Measurements from ENCODE around the gene ANKS1B. TPM values are rescaled to one million over a fixed set of nuclear protein-coding genes. Genes with fewer than 3 reads are reported as not detected.
"Not testable (repeated sequence)": the region's sequence is repeated elsewhere in the genome, so short reads cannot be mapped to it uniquely, and the experiment has no call there.

Gene ANKS1B
- total RNA-seq, 4 donors from 2014 or later: 0.88 to 10.7 (median 4.4) TPM

GRCh38 chr12:100020370-100020769 lies 35.6 kb upstream of the ANKS1B start:
- Histone ChIP-seq H3K36me3 (no peaks in the 10 kb centered on the region), H3K27ac (no peak overlapping the region), H3K4me1 (no peaks in the 10 kb centered on the region), H3K27me3 (no peaks in the 10 kb centered on the region), H3K9me3 (no peaks in the 10 kb centered on the region), H3K4me3 (no peak overlapping the region)
- no peak for DNase-seq
- TF ChIP-seq POLR2A (IDR thresholded peaks at IDR 0.05) (no peak), CTCF (IDR thresholded peaks at IDR 0.05) (no peak)

GRCh38 chr12:100017056-100017455 lies 32.3 kb upstream of the ANKS1B start:
- Histone ChIP-seq H3K4me1 (no peaks in the 10 kb centered on the region), H3K9me3 (no peaks in the 10 kb centered on the region), H3K4me3 (no peak overlapping the region), H3K27me3 (no peaks in the 10 kb centered on the region), H3K27ac (no peak overlapping the region), H3K36me3 (no peaks in the 10 kb centered on the region)
- no peak for DNase-seq
- no peak for TF ChIP-seq POLR2A (IDR thresholded peaks at IDR 0.05)
- TF ChIP-seq CTCF (IDR thresholded peaks at IDR 0.05): no peak

GRCh38 chr12:100016304-100016703 lies 31.6 kb upstream of the ANKS1B start:
- not testable (repeated sequence) for H3K36me3 ChIP-seq, H3K27ac ChIP-seq, H3K4me1 ChIP-seq, H3K9me3 ChIP-seq, H3K4me3 ChIP-seq, H3K27me3 ChIP-seq, DNase-seq

- not testable (repeated sequence) for H3K27ac ChIP-seq, DNase-seq, H3K36me3 ChIP-seq, H3K27me3 ChIP-seq, H3K4me3 ChIP-seq, H3K4me1 ChIP-seq, H3K9me3 ChIP-seq
Measured at GRCh38 chr12:100005846-100006245, 21.1 kb upstream of the ANKS1B start.

GRCh38 chr12:99997806-99998205 lies 13.1 kb upstream of the ANKS1B start:
- no peaks in the 10 kb centered on the region for H3K27me3 ChIP-seq
- no peak overlapping the region for H3K4me3 ChIP-seq
- DNase-seq: no peak
- peaks cover 0 to 7% (median 0%) of the 10 kb centered on the region in 4 donors for H3K9me3 ChIP-seq
- H3K36me3 ChIP-seq: no peaks in the 10 kb centered on the region
- no peak for TF ChIP-seq CTCF (IDR thresholded peaks at IDR 0.05)
- no peak for TF ChIP-seq POLR2A (IDR thresholded peaks at IDR 0.05)
- no peaks in the 10 kb centered on the region for H3K4me1 ChIP-seq
- no peak overlapping the region for H3K27ac ChIP-seq

GRCh38 chr12:99996095-99996494 lies 11.4 kb upstream of the ANKS1B start:
- peaks cover 0 to 7% (median 0%) of the 10 kb centered on the region in 4 donors for H3K9me3 ChIP-seq
- no peak for DNase-seq
- H3K27ac ChIP-seq: no peak overlapping the region
- H3K36me3 ChIP-seq: no peaks in the 10 kb centered on the region
- no peak for TF ChIP-seq CTCF (IDR thresholded peaks at IDR 0.05)
- TF ChIP-seq POLR2A (IDR thresholded peaks at IDR 0.05): no peak
- H3K27me3 ChIP-seq: no peaks in the 10 kb centered on the region
- no peaks in the 10 kb centered on the region for H3K4me1 ChIP-seq
- H3K4me3 ChIP-seq: no peak overlapping the region

- no peak overlapping the region for H3K4me3 ChIP-seq
- DNase-seq: no peak
- no peaks in the 10 kb centered on the region for H3K27me3 ChIP-seq
- peaks cover 0 to 8% (median 0%) of the 10 kb centered on the region in 4 donors for H3K4me1 ChIP-seq
- TF ChIP-seq CTCF (IDR thresholded peaks at IDR 0.05) (no peak), POLR2A (IDR thresholded peaks at IDR 0.05) (no peak)
- H3K27ac ChIP-seq: no peak overlapping the region
- no peaks in the 10 kb centered on the region for H3K36me3 ChIP-seq
- no peaks in the 10 kb centered on the region for H3K9me3 ChIP-seq
Measured at GRCh38 chr12:99985631-99986030, 895 bp upstream of the ANKS1B start.

Data from Peyer's patch (tissue), 4 donors.